Stimulated activated CD4-positive, alpha-beta T cell treated with anti-CD3 and anti-CD28 coated beads, Interleukin-4, amount 100 ng/mL, for 1 hour (primary cell): Measurements from ENCODE around the gene SERP2.

Experiments
- DNase-seq: peaks from one replicate; pipeline ENCODE4 v3.0.0-alpha.2; 2020

SERP2 gene

GRCh38 chr13:44437356-44438233 lies 64.0 kb downstream of the SERP2 start:
- DNase-seq: no peak

- DNase-seq: no peak
These were observed 64.6 kb downstream of the SERP2 start for GRCh38 chr13:44438234-44438579.

GRCh38 chr13:44439452-44440024 lies 65.9 kb downstream of the SERP2 start:
- no peak for DNase-seq

- DNase-seq: no peak
These were observed 66.5 kb downstream of the SERP2 start for GRCh38 chr13:44440046-44440608.
